Measurements from ENCODE around the gene RAB5A.
"Not testable (repeated sequence)": the region's sequence is repeated elsewhere in the genome, so short reads cannot be mapped to it uniquely, and the experiment has no call there.

RAB5A gene

DNA sequence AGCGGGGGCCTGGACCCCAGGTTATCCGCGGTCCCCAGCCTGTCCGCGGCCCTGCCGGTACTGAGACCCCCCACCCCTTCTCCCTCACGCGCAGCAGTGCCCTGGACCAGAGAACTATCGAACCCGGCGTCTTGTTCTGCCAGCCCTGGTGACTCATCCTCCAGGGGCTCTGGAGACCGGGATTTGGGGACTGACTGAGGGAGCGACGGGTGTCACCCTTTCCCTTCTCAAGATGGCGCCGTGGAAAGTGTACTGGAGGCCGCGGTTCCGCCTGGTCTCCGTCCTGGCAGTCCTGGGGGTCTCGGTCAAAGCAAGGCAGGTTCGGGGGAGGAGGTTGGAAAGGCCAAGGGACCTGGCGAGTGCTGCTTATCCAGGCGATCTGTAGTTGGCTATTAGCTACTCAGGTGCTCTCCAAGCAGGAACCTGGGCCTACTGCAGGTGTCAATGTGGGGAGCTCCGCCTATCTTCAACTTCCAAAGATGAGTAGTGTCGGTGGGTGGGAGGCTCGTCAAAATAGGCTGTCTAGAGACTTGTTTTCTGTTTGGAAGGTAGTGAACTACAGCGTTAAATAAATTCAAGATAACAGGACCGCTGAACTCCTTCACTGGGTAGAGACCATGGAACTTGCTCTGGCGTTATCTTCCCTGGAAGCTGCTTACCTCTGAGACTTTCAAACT, 790 bp downstream of the RAB5A start:
- in situ Hi-C loops (cut with MboI; ENCODE audit: low sequenced_read_pairs) = no loop called here

DNA sequence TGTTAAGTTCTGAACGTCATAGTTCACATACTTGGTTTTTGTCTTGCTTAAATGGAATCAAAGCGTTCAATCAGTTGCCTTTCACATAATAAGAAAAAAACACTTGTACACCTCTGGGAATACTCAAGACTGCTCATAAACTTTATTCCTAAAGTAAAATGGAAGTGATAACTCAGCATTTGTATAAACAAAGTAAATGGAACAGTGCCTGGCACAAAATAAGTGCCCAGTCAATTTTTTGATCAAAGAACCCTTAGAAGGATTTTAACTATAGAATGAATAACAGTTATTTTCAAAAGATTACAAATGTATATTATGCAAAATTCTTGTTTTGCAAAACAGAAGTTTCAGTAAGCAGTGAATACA, 1.3 kb downstream of the RAB5A start:
- in situ Hi-C loops (cut with MboI; ENCODE audit: low sequenced_read_pairs) = no loop called here

DNA sequence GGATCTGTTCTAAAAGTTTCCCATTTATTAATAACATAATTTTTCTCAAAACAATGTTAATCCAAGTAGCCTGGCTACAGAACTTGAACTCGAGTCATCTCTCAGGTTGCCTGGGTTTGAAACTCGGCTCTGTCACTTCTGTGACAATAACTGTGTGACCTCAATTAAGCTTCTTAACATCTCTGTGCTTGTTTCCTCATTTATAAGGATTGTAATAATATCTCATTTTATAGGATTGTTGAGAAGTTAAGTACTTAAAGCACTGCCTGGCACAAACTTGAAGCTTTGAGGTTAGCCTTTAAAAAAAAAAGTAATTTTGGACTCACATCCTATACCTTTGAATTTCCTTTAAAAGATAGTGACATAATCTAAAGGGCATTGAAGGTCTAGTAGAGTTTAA, 3.4 kb downstream of the RAB5A start:
- in situ Hi-C loops (cut with MboI; ENCODE audit: low sequenced_read_pairs) = no loop called here

DNA sequence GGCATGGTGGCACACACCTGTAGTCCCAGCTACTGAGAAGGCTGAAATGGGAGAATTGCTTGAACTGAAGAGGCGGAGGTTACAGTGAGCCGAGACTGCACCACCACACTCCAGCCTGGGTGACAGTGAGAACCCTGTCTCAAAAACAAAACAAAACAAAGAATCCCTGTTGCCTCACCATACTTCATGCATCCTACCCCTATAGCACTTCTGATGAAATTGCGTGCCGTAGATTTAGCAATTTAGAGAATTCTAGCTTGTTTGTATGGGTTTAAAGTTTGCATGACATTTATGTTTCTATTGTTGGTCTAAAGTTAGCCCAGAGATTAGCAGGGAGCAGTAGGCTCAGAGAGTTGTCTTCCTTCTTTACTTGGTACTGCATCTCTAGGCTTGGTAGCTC, 7.8 kb downstream of the RAB5A start:
- in situ Hi-C loops (cut with MboI; ENCODE audit: low sequenced_read_pairs) = no loop called here

DNA sequence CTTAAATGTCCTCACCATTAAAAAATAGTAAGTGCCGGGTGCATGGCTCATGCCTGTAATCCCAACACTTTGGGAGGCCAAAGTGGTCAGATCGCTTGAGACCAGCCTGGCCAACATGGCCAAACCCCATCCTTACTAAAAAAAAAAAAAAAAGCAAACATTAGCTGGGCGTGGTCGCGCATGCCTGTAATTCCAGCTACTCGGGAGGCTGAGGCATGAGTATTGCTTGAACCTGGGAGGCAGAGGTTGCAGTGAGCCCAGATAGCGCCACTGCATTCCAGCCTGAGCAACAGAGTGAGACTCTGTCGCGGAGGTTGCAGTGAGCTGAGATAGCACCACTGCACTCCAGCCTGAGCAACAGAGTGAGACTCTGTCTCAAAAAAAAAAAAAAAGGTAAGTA, 10.5 kb downstream of the RAB5A start:
- in situ Hi-C loops (cut with MboI; ENCODE audit: low sequenced_read_pairs) = not testable (repeated sequence)

DNA sequence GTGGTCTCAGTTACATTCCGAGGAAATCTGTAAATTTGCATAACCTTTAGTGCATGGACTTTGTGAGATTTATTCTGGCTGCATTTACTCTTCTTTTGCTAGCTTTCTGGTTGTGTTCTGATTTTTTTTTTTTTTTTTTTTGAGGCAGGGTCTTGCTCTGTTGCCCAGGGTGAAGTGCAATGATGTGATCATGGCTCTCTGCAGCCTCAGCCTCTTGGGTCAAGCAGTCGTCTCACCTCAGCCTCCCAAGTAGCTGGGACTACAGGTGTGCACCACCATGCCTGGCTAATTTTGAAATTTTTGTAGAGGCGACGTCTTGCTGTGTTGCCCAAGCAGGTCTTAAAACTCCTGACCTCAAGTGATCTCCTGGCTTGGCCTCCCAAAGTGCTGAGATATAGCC, 12.6 kb downstream of the RAB5A start:
- in situ Hi-C loops (cut with MboI; ENCODE audit: low sequenced_read_pairs) = no loop called here

DNA sequence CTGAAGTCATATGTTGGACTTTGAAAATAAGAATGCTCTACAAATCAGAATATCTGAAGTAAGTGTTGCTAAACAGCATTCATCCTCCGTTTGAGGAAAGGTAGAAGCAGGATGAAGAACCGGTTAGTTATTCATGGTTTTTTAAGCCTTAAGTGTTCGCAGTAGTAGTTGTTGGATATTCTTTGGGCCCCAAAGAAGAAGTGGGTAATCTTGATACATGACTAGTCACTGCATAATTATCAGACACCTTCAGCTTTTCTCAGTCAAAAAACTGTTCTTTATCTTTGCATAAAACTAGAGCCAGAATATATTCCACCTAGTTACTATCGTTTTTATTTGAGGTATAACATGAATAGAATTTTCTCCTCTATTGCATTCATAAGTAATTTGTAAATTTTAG, 13.8 kb downstream of the RAB5A start:
- in situ Hi-C loops (cut with MboI; ENCODE audit: low sequenced_read_pairs) = no loop called here

DNA sequence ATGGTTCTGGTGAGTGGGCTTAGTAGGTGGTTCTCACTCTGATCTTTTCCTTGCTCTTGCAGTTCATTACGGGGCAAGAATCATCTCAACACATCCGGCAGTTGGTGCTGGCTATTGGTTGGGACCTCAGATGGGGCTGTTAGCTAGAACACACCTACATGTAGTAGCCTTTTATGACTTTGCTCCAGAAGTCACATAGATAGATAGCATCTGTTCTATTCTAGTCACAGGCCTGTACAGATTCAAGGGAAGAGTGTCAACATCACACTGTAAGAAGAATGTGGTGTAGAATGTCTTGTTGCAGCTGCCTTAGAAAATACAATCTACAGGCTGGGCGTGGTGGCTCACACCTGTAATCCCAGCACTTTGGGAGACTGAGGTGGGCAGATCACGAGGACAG, 15.1 kb downstream of the RAB5A start:
- in situ Hi-C loops (cut with MboI; ENCODE audit: low sequenced_read_pairs) = no loop called here

DNA sequence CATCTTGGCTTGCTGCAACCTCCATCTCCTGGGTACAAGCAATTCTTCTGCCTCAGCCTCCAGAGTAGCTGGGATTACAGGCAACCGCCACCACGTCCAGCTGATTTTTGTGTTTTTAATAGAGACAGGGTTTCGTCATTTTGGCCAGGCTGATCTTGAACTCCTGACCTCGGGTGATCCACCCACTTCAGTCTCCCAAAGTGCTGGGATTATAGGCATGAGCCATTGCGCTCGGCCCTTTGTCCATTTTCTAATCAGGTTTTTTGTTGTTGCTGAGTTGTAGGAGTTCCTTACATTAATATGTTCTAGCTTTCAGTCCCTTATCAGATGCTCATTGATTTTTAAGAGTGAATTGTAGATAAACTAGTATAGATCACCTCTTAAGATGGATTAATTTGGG, 20.3 kb downstream of the RAB5A start:
- in situ Hi-C loops (cut with MboI; ENCODE audit: low sequenced_read_pairs) = no loop called here

DNA sequence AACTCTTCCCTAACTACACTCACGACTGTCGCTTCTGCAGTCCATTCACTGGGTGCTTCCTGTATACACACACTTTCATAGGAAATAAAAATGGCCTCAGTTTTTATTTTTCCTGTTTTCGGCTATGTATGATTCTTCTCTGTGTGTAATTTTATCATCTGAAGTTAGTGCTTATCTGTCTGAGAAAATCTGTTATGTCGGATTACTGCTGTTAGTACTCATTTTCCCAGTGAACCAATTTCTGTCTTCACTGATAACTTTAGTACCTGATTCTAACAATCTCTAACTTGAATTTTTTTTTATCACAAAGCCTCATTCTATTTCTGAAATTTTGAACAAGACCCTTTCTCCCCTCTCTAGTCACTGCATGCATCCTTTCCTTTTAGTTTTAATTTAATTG, 20.9 kb downstream of the RAB5A start:
- in situ Hi-C loops (cut with MboI; ENCODE audit: low sequenced_read_pairs) = no loop called here

DNA sequence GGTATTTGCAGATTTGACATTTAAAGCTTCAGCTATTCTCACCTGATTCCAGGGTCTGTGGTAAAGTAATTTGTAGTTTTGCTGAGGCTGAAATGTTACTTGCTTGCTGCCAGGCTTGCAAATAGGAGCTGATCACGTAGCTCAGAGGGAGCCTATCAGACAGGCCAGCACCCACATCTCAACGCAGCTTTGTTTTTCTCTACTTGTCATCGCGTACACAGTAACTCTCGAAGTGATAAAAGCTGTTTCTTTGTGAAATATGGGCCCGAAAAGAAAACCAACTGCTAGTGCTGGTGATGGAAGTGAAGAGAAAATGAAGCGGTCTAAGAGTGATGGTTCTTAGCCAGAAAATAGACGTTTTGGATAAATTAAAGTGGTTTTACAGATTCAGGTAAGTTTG, 23.4 kb downstream of the RAB5A start:
- in situ Hi-C loops (cut with MboI; ENCODE audit: low sequenced_read_pairs) = no loop called here

DNA sequence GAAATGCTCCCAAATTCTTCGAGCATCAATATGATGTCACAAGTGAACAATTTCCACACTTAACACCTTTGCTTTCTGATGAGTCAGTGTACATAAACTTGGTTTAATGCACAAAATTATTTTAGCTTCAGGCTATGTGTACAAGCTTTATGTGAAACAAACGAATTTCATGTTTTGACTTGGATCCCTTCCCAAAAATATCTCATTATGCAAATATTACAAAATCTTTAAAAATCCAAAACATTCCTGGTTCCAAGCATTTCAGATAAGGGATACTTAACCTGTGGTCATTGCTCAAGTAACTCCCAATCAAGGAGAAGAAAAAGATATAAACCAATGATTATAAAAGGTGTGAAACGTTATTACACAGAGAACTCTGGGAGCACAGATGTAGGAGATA, 25.2 kb downstream of the RAB5A start:
- in situ Hi-C loops (cut with MboI; ENCODE audit: low sequenced_read_pairs) = no loop called here

DNA sequence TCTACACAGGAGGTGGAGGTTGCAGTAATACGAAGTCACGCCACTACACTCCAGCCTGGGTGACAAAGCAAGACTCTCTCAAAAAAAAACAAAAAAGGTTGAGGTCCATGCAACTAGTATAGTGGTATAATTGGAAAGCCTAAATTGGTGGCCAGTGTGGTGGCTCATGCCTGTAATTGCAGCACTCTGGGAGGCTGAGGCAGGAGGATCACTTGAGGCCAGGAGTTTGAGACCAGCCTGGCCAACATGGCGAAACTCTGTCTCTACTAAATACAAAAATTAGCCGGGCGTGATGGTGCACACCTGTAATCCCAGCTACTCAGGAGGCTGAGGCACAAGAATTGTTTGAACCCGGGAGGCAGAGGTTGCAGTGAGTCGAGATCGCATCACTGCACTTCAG, 42.0 kb downstream of the RAB5A start:
- in situ Hi-C loops (cut with MboI; ENCODE audit: low sequenced_read_pairs) = not testable (repeated sequence)

DNA sequence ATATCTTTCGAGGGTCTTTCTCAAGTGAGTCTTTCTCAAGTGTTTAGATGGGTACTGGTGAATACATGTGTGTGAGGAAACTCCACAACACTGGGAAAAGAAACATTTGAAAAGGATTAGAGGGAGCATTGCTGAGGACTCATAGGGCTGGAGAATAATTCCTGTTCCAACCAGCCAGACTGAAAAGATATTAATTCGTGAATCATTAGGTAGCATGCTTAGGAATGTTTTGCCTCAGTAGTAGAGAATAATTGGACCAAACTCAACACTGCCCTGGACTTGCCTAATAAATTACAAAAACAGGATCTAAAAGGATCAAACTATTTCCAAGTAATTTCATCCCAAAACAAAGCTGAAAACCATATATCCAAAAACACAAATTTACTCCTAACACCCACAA, 47.9 kb downstream of the RAB5A start:
- in situ Hi-C loops (cut with MboI; ENCODE audit: low sequenced_read_pairs) = no loop called here

DNA sequence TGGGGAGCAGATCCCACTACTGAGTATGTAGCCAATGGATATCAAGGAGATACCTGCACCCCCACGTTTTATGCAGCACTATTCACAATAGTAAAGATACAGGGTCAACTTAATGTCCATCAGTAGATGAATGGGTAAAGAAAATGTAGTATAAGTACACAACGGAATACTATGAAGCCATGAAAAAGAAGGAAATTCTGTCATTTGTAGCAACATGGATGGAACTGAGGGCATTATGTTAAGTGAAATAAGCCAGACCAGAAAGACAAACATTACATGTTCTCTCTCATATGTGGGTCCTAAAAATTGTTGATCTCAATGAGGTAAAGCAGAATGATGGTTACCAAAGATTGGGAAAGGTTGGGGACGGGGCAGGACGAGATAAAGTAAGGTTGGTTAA, 50.6 kb downstream of the RAB5A start:
- in situ Hi-C loops (cut with MboI; ENCODE audit: low sequenced_read_pairs) = no loop called here

DNA sequence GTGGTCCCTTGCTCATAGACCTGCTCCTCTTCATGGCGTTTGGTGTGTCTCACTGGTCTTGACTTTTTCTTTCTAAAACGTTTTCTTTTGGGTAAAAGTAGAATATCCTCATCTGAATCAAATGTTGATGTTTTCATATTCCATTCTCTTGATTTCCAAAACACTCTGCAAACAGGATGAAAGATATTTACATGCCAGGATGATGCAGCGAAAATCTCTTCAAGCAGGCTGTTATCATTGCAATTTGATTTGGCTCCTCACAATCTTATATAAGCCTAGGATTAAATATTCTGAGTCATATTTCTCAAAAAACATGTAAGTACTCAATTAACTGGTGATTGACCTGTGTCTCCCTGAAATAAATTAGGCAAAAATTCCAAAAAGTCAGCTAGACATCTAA, 55.0 kb downstream of the RAB5A start:
- in situ Hi-C loops (cut with MboI; ENCODE audit: low sequenced_read_pairs) = no loop called here

DNA sequence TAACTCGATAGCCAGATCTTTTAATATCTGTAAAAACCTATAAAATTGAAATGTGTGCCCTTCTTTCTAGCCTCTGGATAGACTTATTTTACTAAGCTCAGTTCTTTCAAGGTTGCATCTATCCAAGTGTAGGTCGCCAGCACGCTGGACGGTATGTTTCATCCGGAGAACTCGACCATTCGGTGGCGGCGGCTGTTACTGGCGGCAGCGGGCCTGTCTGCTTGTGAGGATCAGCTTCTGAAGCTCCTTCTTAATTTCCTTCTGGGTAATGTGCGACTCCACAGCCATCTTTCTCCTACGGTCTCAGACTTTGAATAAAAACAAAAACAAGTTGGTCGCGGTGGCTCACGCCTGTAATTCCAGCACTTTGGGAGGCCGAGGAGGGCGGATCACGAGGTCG, 61.1 kb downstream of the RAB5A start:
- in situ Hi-C loops (cut with MboI; ENCODE audit: low sequenced_read_pairs) = no loop called here

DNA sequence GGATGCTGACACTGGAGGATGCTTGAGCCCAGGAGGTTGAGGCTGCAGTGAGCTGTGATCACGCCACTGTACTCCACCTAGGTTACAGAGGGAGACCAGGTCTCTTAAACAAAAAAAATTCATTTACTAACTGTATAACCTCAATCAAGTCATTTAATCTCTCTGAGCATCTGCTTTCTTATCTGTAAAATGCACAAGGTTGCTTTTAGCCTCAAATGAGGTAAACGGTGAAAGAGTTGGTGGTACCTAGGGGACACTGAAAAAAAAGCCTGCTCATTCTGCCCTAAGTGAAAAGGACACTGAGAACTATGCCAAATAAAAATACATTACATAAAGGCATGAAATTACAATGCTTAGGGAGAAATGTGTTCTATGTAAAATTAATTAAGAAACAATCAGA, 61.7 kb downstream of the RAB5A start:
- in situ Hi-C loops (cut with MboI; ENCODE audit: low sequenced_read_pairs) = no loop called here

DNA sequence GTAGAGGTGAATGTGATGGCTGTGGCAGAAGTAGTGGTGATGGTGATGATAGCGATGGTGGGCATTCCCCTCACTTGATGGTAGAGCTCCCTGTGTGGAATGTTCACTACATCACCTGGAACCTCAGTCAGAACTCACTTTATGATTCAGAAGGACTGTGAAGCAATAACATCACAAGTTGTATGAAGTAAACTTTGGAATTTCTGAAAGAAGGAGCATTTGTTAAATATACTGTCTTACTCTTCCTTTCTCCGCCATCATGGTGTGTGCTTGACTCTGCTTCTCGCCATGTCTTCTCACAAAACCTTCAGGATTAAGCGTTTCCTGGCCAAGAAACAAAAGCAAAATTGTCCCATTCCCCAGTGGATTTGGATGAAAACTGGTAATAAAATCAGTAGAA, 65.3 kb downstream of the RAB5A start, which contains the start of gene PP2D1:
TSS of gene PP2D1 (minus strand) at position 101 of the 400 bp plus-strand sequence. CDS start 192 bp downstream, outside the sequence.
- in situ Hi-C loops (cut with MboI; ENCODE audit: low sequenced_read_pairs) = no loop called here

DNA sequence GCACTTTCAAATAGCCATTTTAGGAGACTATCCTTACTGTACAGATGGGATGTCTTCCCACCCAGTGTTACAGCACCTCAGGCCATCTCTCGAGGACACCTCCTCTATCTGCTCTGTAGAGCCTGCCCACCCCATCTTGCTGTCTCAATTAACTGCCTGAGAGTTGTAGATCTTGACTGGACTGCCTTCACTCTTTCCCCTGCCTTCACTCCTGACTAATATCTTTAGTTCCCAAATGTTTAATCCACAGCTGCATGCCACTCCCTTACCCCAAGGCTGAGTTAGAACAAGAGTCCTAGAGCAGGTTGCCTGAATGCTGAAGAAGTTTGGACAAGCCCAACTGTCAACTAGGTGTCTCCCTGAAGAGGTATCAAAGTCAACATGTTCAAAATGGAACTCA, 66.5 kb downstream of the RAB5A start:
- in situ Hi-C loops (cut with MboI; ENCODE audit: low sequenced_read_pairs) = no loop called here

DNA sequence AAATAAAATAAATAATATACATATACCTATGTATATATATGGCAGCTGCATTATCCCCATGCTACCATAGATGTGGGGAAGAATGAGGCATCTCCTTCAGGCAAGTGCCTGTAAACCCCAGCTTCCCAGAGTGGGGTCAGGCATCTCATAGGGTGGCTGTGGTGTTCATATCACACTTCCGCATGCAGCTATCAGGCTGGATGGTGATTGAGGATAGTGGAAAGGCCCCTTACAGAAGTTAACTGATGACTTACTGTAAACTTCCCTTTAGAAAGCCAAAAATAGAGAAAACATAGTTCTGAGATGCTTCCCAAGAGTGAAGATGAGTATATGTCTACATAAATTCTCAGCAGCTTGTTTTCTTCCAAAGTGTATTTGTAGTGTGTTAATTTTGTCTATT, 68.6 kb downstream of the RAB5A start:
- in situ Hi-C loops (cut with MboI; ENCODE audit: low sequenced_read_pairs) = no loop called here

DNA sequence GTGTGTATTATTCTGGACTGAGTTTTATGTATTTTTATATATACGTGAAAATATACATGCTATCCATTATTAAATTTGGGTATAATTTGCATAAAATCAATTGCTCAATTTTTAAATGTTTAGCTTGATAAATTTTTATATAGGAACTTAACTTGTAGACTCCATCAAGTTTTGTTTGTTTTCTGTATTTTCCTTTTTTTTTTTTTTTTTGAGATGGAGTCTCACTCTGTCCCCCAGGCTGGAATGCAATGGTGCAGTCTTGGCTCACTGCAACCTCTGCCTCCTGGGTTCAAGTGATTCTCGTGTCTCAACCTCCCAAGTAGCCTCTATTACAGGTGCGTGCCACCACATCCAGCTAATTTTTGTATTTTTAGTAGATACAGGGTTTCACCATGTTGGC, 69.2 kb downstream of the RAB5A start:
- in situ Hi-C loops (cut with MboI; ENCODE audit: low sequenced_read_pairs) = not testable (repeated sequence)

DNA sequence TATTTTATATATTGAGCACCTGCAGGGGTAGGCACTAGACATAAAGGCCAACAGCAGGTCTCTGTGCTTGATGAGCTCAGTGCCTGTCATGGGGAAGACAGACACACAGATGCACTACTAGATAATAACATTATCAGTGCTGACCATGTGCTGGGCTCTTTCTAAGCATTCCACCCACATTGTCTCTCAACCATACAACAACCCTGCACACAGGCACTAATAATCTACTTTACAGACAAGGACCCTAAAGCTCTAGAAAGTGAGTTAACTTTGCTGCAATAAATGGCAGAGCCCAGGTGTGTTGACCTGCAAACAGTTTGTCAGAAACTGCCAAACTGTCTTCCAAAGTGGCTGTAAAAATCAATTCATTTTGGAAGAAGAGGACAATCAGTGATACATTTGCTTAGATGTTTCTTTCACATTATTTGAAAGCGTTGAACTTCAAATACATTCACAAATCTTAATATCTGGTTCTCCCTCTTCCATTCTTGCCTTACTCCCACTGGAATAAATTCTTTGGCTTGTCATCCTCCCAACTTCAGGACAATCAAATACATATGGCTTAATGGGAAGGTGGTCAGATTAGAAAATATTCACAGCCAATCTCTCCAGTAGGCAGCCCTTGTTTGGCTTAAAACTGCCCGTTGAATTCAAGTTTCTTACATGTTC, 76.2 kb downstream of the RAB5A start:
- in situ Hi-C loops (cut with MboI; ENCODE audit: low sequenced_read_pairs) = no loop called here

Data from HL-60/S4 (cell line).